GM18499 (cell line): ENCODE measurements around the gene CPLX1.
"Not testable (repeated sequence)": the region's sequence is repeated elsewhere in the genome, so short reads cannot be mapped to it uniquely, and the experiment has no call there.

Experiments
- ATAC-seq: cut with Tn5 transposase; IDR thresholded peaks from one replicate; pipeline ENCODE4 v1.9.1; 2021; ENCODE audit warnings: moderate number of reproducible peaks; ENCODE audit not compliant: insufficient read depth, unreplicated experiment

Gene CPLX1

GRCh38 chr4:822361-823175, 3.4 kb downstream of the CPLX1 start:
- ATAC-seq = no peak

- ATAC-seq = no peak
These were observed 4.3 kb downstream of the CPLX1 start for GRCh38 chr4:821631-822030.

GRCh38 chr4:821181-821591, 4.7 kb downstream of the CPLX1 start:
- no peak for ATAC-seq

GRCh38 chr4:820230-821172, 5.4 kb downstream of the CPLX1 start:
- ATAC-seq = no peak

- ATAC-seq = no peak
These were observed 6.3 kb downstream of the CPLX1 start for GRCh38 chr4:819401-820229.

GRCh38 chr4:818106-818921, 7.6 kb downstream of the CPLX1 start:
- no peak for ATAC-seq

GRCh38 chr4:815464-816146, 10.3 kb downstream of the CPLX1 start:
- ATAC-seq = no peak

- ATAC-seq = no peak
These were observed 11.5 kb downstream of the CPLX1 start for GRCh38 chr4:814312-814850.

- ATAC-seq = no peak
These were observed 12.0 kb downstream of the CPLX1 start for GRCh38 chr4:813900-814299.

- no peak for ATAC-seq
These were observed 16.9 kb downstream of the CPLX1 start for GRCh38 chr4:808860-809570.

- ATAC-seq = no peak
These were observed 18.1 kb downstream of the CPLX1 start for GRCh38 chr4:807792-808191.

GRCh38 chr4:806979-807378, 18.9 kb downstream of the CPLX1 start:
- ATAC-seq = not testable (repeated sequence)

- ATAC-seq = no peak
These were observed 21.1 kb downstream of the CPLX1 start for GRCh38 chr4:804804-805203.

- no peak for ATAC-seq
These were observed 22.0 kb downstream of the CPLX1 start for GRCh38 chr4:803884-804283.

GRCh38 chr4:801436-802124, 24.3 kb downstream of the CPLX1 start:
- ATAC-seq = no peak

GRCh38 chr4:797066-797465, 28.9 kb downstream of the CPLX1 start:
- no peak for ATAC-seq

GRCh38 chr4:796206-796605, 29.7 kb downstream of the CPLX1 start:
- ATAC-seq = no peak

GRCh38 chr4:795726-796119, 30.2 kb downstream of the CPLX1 start:
- no peak for ATAC-seq
